Muscle of leg (tissue), 11 donors: ENCODE measurements around the gene TNFRSF13B. TPM values are rescaled to one million over a fixed set of nuclear protein-coding genes. Genes with fewer than 3 reads are reported as not detected.
A peak's percentile ranks its signal among the peaks of the same experiment; 100 is the strongest.

Experiments
- DNase-seq: peaks from one replicate; pipeline ENCODE4 v3.0.0; 2013
- H3K27ac ChIP-seq: one replicate; pipeline ENCODE4 v1.5.1; 2013; ENCODE audit warnings: mild to moderate bottlenecking, low read length, control low read depth
- H3K27me3 ChIP-seq: one replicate; pipeline ENCODE4 v1.6.1; 2013; ENCODE audit warnings: low read length; ENCODE audit not compliant: control insufficient read depth, insufficient read depth
- H3K36me3 ChIP-seq: one replicate; pipeline ENCODE4 v1.6.1; 2013; ENCODE audit warnings: low read length; ENCODE audit not compliant: control insufficient read depth, insufficient read depth
- H3K4me1 ChIP-seq: one replicate; pipeline ENCODE4 v1.6.1; 2013; ENCODE audit warnings: low read length; ENCODE audit not compliant: control insufficient read depth, insufficient read depth
- H3K4me3 ChIP-seq: one replicate; pipeline ENCODE4 v1.5.1; 2013; ENCODE audit warnings: low read length, control low read depth
- H3K9me3 ChIP-seq: replicated peaks from 2 replicates; pipeline ENCODE4 v1.6.1; 2013; ENCODE audit warnings: low read depth, low read length; ENCODE audit not compliant: control insufficient read depth
- WGBS: methylation state at CpG from one replicate; pipeline ENCODE4 v1.1.5; 2013; ENCODE audit warnings: missing lambda C conversion rate; ENCODE audit not compliant: insufficient coverage; 5-methylcytosine and 5-hydroxymethylcytosine counted together
- polyA plus RNA-seq, 8 donors: library from polyadenylated mRNA; unstranded; fragments of 120-200 nt; gene quantifications; one replicate each; pipeline versions ENCODE4 v1.2.1 to v1.2.3, GENCODE V29; 2013; ENCODE audit warnings: inconsistent platforms in 1 of 8, low replicate concordance in 1 of 8; ENCODE audit not compliant: insufficient read length in 8 of 8, insufficient read depth in 1 of 8
- total RNA-seq: library from RNA; stranded (reverse); fragments of 120-200 nt; gene quantifications from one replicate; pipeline ENCODE4 v1.2.4, GENCODE V29; 2013

Gene TNFRSF13B
- total and polyA plus RNA-seq, 9 donors, result 0.11 to 0.64 (median 0.25) TPM; not detected in 4

GRCh38 chr17:16943541-16944333 is 28.2 kb downstream of the TNFRSF13B start:
- WGBS, result 49% methylated on average over 16 of the region's 16 CpGs
- Histone ChIP-seq H3K27me3 (peaks cover 8% of the 10 kb centered on the region), H3K27ac (no peak overlapping the region), H3K4me3 (no peak overlapping the region), H3K36me3 (no peaks in the 10 kb centered on the region), H3K4me1 (peaks cover 33% of the 10 kb centered on the region), H3K9me3 (peaks cover 5% of the 10 kb centered on the region)
- peak; percentile 22 for DNase-seq

GRCh38 chr17:16943032-16943352 is 28.9 kb downstream of the TNFRSF13B start:
- no CpG with 5 or more reads among the region's 3 CpGs for WGBS
- no peak overlapping the region for H3K4me3 ChIP-seq
- H3K9me3 ChIP-seq, result no peaks in the 10 kb centered on the region
- no peak for DNase-seq
- peaks cover 35% of the 10 kb centered on the region for H3K4me1 ChIP-seq
- H3K27me3 ChIP-seq, result peaks cover 8% of the 10 kb centered on the region
- no peaks in the 10 kb centered on the region for H3K36me3 ChIP-seq
- no peak overlapping the region for H3K27ac ChIP-seq

GRCh38 chr17:16942141-16943031 is 29.5 kb downstream of the TNFRSF13B start:
- DNase-seq, result no peak
- no peak overlapping the region for H3K4me3 ChIP-seq
- H3K27ac ChIP-seq, result no peak overlapping the region
- 95% methylated on average over 11 of the region's 21 CpGs for WGBS
- peaks cover 35% of the 10 kb centered on the region for H3K4me1 ChIP-seq
- H3K27me3 ChIP-seq, result peaks cover 8% of the 10 kb centered on the region
- H3K36me3 ChIP-seq, result no peaks in the 10 kb centered on the region
- H3K9me3 ChIP-seq, result no peaks in the 10 kb centered on the region

GRCh38 chr17:16941072-16942036 is 30.6 kb downstream of the TNFRSF13B start:
- Histone ChIP-seq H3K9me3 (no peaks in the 10 kb centered on the region), H3K36me3 (no peaks in the 10 kb centered on the region), H3K27ac (peak overlapping the region; percentile 44), H3K4me1 (peaks cover 35% of the 10 kb centered on the region), H3K27me3 (peaks cover 8% of the 10 kb centered on the region), H3K4me3 (no peak overlapping the region)
- DNase-seq, result peak; percentile 90
- WGBS, result 33% methylated on average over 5 of the region's 15 CpGs

- peaks cover 30% of the 10 kb centered on the region for H3K4me1 ChIP-seq
- DNase-seq, result peak; percentile 51
- no peaks in the 10 kb centered on the region for H3K9me3 ChIP-seq
- peaks cover 3% of the 10 kb centered on the region for H3K27me3 ChIP-seq
- no peaks in the 10 kb centered on the region for H3K36me3 ChIP-seq
- 61% methylated on average over 17 of the region's 18 CpGs for WGBS
- no peak overlapping the region for H3K4me3 ChIP-seq
- H3K27ac ChIP-seq, result no peak overlapping the region
Measured at GRCh38 chr17:16940116-16940881, 31.6 kb downstream of the TNFRSF13B start.

- H3K27ac ChIP-seq, result no peak overlapping the region
- no peak for DNase-seq
- no peak overlapping the region for H3K4me3 ChIP-seq
- peaks cover 2% of the 10 kb centered on the region for H3K27me3 ChIP-seq
- H3K9me3 ChIP-seq, result no peaks in the 10 kb centered on the region
- peaks cover 26% of the 10 kb centered on the region for H3K4me1 ChIP-seq
- no peaks in the 10 kb centered on the region for H3K36me3 ChIP-seq
- WGBS, result 85% methylated on average over 20 of the region's 21 CpGs
Measured at GRCh38 chr17:16939606-16940115, 32.3 kb downstream of the TNFRSF13B start.

GRCh38 chr17:16939208-16939576 is 32.7 kb downstream of the TNFRSF13B start:
- no peaks in the 10 kb centered on the region for H3K9me3 ChIP-seq
- H3K36me3 ChIP-seq, result no peaks in the 10 kb centered on the region
- no peak overlapping the region for H3K4me3 ChIP-seq
- no peak for DNase-seq
- H3K27me3 ChIP-seq, result no peaks in the 10 kb centered on the region
- H3K27ac ChIP-seq, result no peak overlapping the region
- 15% methylated on average over 1 of the region's 1 CpG for WGBS
- H3K4me1 ChIP-seq, result peaks cover 26% of the 10 kb centered on the region

- H3K4me3 ChIP-seq, result no peak overlapping the region
- H3K27me3 ChIP-seq, result no peaks in the 10 kb centered on the region
- 41% methylated on average over 3 of the region's 12 CpGs for WGBS
- peaks cover 22% of the 10 kb centered on the region for H3K4me1 ChIP-seq
- H3K9me3 ChIP-seq, result no peaks in the 10 kb centered on the region
- H3K27ac ChIP-seq, result no peak overlapping the region
- H3K36me3 ChIP-seq, result no peaks in the 10 kb centered on the region
- peak; percentile 35 for DNase-seq
Measured at GRCh38 chr17:16938496-16939207, 33.3 kb downstream of the TNFRSF13B start.

- Histone ChIP-seq H3K27me3 (no peaks in the 10 kb centered on the region), H3K4me1 (peaks cover 17% of the 10 kb centered on the region), H3K27ac (no peak overlapping the region), H3K36me3 (no peaks in the 10 kb centered on the region), H3K9me3 (no peaks in the 10 kb centered on the region), H3K4me3 (no peak overlapping the region)
- DNase-seq, result no peak
- WGBS, result 71% methylated on average over 5 of the region's 10 CpGs
Measured at GRCh38 chr17:16938031-16938430, 33.9 kb downstream of the TNFRSF13B start.
